ENCODE results near the gene TLN1.

TLN1 gene

DNA sequence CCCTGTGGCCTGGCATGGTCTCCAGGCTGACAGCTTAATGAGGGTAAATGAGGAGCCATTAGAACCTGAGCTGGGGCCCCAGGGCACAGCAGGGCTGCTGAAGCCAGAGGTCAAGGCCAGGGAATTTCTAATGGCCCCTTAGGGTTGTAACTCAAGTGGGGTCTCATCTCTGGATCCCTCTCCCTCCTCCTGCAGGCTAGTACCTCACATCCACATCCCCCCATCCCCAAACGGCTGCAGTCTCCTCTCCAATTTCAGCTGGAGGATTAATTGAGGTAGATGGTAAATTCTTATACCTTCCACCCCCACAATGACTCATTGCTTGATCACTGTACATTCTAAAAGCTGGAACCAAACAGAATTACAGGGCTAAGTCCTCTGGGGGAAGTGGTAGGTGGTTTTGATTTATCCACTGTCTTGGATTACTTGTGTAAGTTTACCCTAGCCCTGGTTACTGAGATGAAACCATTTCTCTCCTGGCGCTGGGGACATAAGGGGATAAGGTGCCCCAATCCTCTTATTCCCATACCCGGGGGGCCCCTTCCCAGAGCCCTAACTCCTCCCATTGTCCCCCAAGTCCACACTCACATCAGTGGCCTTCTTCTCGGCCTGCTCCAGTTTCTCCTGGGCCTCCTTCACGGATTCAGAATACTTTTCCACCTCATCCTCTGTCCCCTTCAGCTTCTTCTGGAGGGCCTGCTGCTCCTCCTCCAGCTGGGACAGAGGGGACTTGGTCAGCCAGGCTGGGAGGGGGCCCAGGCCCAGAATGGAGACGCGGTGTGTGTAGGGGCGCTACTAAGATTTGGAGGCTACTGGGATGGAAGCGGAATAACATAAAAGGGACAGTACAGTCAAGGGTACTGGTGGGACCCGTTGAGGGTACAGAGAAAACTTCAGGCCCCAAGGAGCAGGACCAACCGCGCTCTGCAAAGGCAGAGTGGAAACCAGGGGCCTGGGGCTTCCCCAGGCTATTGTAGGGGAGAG, 43.1 kb downstream of the TLN1 start:
- POLR2A ChIA-PET (ENCODE audit: low non-redundant PET) = interaction anchor here (0.6 to 2.1 kb wide), 3 partner anchors 9 to 28 kb away, joined by 3 to 6 read pairs (median 3); partner anchors contain the start of gene ARHGEF39
- TF ChIP-seq, protein P1, sequence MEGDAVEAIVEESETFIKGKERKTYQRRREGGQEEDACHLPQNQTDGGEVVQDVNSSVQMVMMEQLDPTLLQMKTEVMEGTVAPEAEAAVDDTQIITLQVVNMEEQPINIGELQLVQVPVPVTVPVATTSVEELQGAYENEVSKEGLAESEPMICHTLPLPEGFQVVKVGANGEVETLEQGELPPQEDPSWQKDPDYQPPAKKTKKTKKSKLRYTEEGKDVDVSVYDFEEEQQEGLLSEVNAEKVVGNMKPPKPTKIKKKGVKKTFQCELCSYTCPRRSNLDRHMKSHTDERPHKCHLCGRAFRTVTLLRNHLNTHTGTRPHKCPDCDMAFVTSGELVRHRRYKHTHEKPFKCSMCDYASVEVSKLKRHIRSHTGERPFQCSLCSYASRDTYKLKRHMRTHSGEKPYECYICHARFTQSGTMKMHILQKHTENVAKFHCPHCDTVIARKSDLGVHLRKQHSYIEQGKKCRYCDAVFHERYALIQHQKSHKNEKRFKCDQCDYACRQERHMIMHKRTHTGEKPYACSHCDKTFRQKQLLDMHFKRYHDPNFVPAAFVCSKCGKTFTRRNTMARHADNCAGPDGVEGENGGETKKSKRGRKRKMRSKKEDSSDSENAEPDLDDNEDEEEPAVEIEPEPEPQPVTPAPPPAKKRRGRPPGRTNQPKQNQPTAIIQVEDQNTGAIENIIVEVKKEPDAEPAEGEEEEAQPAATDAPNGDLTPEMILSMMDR (conservative IDR thresholded peaks at IDR 0.05; ENCODE audit: low read depth) = no peak
- peak overlapping the region; percentile 93 for H3K27ac ChIP-seq

DNA sequence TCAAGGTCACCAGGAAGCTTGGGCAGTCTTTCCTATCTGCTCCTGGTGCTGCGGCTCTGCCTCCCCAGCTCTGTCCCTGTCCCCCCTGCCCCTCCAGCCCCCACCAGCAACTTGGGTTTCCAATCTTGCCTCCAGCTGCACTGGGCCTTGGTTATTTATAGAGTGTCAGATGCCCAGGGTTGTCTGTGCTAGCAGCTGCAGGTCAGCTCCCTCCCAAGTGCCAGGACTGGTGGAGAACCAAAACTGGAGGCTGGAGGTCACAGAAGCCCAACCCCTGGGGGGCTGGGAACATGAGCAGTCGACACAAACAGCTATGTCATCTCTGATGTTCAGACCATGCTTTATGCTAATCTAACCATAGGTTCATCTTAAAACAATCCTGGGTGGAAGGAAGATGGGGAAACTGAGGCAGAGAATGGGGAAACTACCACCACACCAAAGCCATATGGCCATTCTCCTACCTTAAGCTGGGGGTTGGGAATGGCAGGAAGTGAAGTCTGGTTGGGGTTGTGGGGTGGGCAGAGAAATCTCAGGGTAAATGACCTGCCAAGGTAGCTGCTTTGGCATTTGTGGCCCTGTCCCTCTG, 43.9 kb downstream of the TLN1 start:
- ChIA-PET CTCF (interaction anchor here (0.8 to 1.8 kb wide), 3 partner anchors 9 to 42 kb away, joined by 3 to 6 read pairs (median 4); no protein-coding TSS in a partner anchor), POLR2A (ENCODE audit: low non-redundant PET) (interaction anchor here (1.3 to 2.1 kb wide), 2 partner anchors 9 to 23 kb away, joined by 3 to 6 read pairs; partner anchors contain the start of gene ARHGEF39)
- no peak for DNase-seq (ENCODE audit: low spot score)
- H3K27ac ChIP-seq = peak overlapping the region; percentile 93
- TF ChIP-seq, protein P1 (conservative IDR thresholded peaks at IDR 0.05; ENCODE audit: low read depth) = no peak

More for the DNA sequence above, 43.1 kb downstream of the TLN1 start:
- CTCF ChIA-PET = interaction anchor here (0.6 to 1.8 kb wide), 4 partner anchors 8 to 102 kb away, joined by 3 to 6 read pairs (median 4); no protein-coding TSS in a partner anchor
- peak; percentile 91 for DNase-seq (ENCODE audit: low spot score)

GRCh38 chr9:35687306-35687705, 44.7 kb downstream of the TLN1 start:
- H3K27ac ChIP-seq = peak overlapping the region; percentile 93
- DNase-seq (ENCODE audit: low spot score) = no peak
- CTCF ChIA-PET = interaction anchor here (1.7 kb wide), 1 partner anchor 10 kb away, joined by 6 read pairs; no protein-coding TSS in a partner anchor
- TF ChIP-seq, protein P1 (conservative IDR thresholded peaks at IDR 0.05; ENCODE audit: low read depth) = no peak
- POLR2A ChIA-PET (ENCODE audit: low non-redundant PET) = no interaction called here

- ChIA-PET POLR2A (ENCODE audit: low non-redundant PET) (no interaction called here), CTCF (interaction anchor here (0.7 to 1.3 kb wide), 3 partner anchors 10 to 50 kb away, joined by 3 to 6 read pairs (median 4); partner anchors contain the start of genes CCDC107 and RMRP)
- DNase-seq (ENCODE audit: low spot score) = no peak
- TF ChIP-seq, protein P1 (conservative IDR thresholded peaks at IDR 0.05; ENCODE audit: low read depth) = no peak
- peak overlapping the region; percentile 9 for H3K27ac ChIP-seq
Measured at GRCh38 chr9:35686222-35687203, 45.5 kb downstream of the TLN1 start.

DNA sequence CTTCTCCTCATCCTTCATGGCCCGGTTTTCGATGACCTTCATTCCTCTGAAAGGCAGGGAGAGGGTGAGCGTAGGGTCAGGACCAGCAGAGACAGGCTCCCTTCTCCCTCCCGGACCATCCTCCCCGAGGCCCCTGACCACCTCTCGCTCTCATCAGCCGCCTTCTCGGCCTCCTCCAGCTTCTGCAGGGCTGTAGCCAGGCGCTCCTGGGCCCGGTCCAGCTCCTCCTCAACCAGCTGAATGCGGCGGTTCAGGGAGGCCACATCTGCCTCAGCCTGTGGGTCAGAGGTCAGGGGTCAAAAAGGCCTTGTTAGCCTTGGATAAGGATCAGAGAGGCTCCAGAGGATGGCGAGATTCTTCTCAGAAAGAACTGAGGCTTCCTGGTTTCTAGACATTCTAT, 46.5 kb downstream of the TLN1 start:
- ChIA-PET CTCF (interaction anchor here (1.1 kb wide), 1 partner anchor 11 kb away, joined by 6 read pairs; no protein-coding TSS in a partner anchor), POLR2A (ENCODE audit: low non-redundant PET) (interaction anchor here (0.6 kb wide), 1 partner anchor 193 kb away, joined by 6 read pairs; no protein-coding TSS in a partner anchor)
- DNase-seq (ENCODE audit: low spot score) = no peak
- TF ChIP-seq, protein P1 (conservative IDR thresholded peaks at IDR 0.05; ENCODE audit: low read depth) = no peak
- H3K27ac ChIP-seq = peak overlapping the region; percentile 9

Data from RWPE1 (cell line).